ENCODE measurements around the gene ANXA5. TPM values are rescaled to one million over a fixed set of nuclear protein-coding genes. Genes with fewer than 3 reads are reported as not detected.

The ANXA5 gene
- total RNA-seq, 1 experiment from 2014 or later = 230 TPM

DNA sequence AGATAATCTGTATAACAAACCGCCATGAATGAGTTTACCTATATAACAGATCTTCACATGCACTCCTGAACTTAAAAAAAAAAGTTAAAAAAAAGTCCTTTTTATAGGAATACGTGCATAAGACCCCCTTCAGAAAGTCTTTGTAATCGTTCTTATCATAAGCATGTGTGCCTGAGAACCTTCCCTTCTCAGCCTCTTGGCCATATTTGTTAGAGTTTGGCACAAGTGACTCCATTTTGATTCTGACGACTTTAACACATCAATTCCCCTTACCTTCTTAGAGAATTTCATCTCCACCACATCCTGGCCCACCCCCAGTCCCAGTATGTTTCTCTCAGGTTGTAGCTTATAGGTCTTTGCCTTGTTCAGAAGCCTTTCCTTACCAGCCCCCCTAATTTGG lies 16.0 kb upstream of the ANXA5 start:
- Histone ChIP-seq H2AFZ (no peak overlapping the region), H3K79me2 (ENCODE audit: low read depth) (no peaks in the 10 kb centered on the region), H4K20me1 (ENCODE audit: insufficient read depth) (no peaks in the 10 kb centered on the region), H3F3A (ENCODE audit: insufficient read depth, low read depth) (peaks cover 19% of the 10 kb centered on the region), H3K36me3 (ENCODE audit: low read depth) (no peaks in the 10 kb centered on the region), H3K27me3 (ENCODE audit: insufficient read depth, low read depth) (no peaks in the 10 kb centered on the region), H3K4me1 (replicated peaks; ENCODE audit: insufficient read depth) (peaks cover 42% of the 10 kb centered on the region), H3K9me2 (ENCODE audit: insufficient read depth) (no peaks in the 10 kb centered on the region), H3K4me2 (no peak overlapping the region), H3K9me3 (ENCODE audit: insufficient read depth, low read depth) (no peaks in the 10 kb centered on the region; the same call in 1 of the 2 replicates), H3K4me3 (no peak overlapping the region), H3K27ac (no peak overlapping the region)
- intact Hi-C loops (cut with micrococcal nuclease; ENCODE audit: unreplicated experiment) = no loop called here
- DNase-seq = no peak
- POLR2A ChIA-PET (ENCODE audit: unreplicated experiment) = no interaction called here
- BruUV-seq (replicated peaks) = no TSS peak
- no peak for TF ChIP-seq EZH2 (IDR thresholded peaks at IDR 0.05; ENCODE audit: low read depth)
- TF ChIP-seq, protein P1, sequence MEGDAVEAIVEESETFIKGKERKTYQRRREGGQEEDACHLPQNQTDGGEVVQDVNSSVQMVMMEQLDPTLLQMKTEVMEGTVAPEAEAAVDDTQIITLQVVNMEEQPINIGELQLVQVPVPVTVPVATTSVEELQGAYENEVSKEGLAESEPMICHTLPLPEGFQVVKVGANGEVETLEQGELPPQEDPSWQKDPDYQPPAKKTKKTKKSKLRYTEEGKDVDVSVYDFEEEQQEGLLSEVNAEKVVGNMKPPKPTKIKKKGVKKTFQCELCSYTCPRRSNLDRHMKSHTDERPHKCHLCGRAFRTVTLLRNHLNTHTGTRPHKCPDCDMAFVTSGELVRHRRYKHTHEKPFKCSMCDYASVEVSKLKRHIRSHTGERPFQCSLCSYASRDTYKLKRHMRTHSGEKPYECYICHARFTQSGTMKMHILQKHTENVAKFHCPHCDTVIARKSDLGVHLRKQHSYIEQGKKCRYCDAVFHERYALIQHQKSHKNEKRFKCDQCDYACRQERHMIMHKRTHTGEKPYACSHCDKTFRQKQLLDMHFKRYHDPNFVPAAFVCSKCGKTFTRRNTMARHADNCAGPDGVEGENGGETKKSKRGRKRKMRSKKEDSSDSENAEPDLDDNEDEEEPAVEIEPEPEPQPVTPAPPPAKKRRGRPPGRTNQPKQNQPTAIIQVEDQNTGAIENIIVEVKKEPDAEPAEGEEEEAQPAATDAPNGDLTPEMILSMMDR (conservative IDR thresholded peaks at IDR 0.05) = no peak
- CTCF ChIA-PET = no interaction called here

DNA sequence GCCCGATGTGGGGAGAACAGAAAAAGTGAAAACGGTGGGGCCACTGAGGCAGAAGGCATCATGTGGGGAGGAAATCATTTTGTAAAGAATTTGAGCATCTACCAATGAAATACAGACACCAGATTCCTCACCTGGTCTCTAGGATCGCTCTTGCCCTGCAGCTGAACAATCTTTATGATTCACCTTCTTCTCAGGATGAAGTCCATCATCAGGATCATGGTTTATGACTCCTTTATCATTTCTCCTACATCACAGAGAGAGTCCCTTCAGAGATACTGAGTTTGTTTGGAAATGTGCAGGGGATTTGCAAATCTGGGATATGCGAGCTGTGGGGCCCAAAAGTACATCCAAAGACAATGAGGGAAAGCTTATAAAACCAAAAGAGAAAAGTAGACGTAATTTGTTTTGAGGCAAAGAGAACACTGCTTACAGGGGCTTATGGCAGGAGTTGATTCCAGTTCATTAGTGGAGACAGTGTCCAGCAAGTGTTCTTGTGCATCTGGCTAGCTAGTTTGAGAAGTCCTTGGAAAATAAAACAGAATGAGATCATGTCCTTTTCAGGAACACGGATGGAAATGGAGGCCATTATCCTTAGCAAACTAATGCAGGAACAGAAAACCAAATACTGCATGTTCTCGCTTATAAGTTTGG lies 15.3 kb upstream of the ANXA5 start:
- DNase-seq = no peak
- Histone ChIP-seq H3K27me3 (ENCODE audit: insufficient read depth, low read depth) (no peaks in the 10 kb centered on the region), H3F3A (ENCODE audit: insufficient read depth, low read depth) (peaks cover 19% of the 10 kb centered on the region), H3K36me3 (ENCODE audit: low read depth) (no peaks in the 10 kb centered on the region), H3K4me3 (peak overlapping the region; percentile 52; the same call in 1 of the 2 replicates), H3K27ac (peak overlapping the region; percentile 72), H4K20me1 (ENCODE audit: insufficient read depth) (no peaks in the 10 kb centered on the region), H3K79me2 (ENCODE audit: low read depth) (no peaks in the 10 kb centered on the region), H3K9me2 (ENCODE audit: insufficient read depth) (no peaks in the 10 kb centered on the region), H3K4me2 (peak overlapping the region; percentile 84), H3K9me3 (ENCODE audit: insufficient read depth, low read depth) (no peaks in the 10 kb centered on the region; the same call in 1 of the 2 replicates), H2AFZ (peak overlapping the region; percentile 93), H3K4me1 (replicated peaks; ENCODE audit: insufficient read depth) (peaks cover 46% of the 10 kb centered on the region)
- intact Hi-C loops (cut with micrococcal nuclease; ENCODE audit: unreplicated experiment) = no loop called here
- TF ChIP-seq, protein P1 (conservative IDR thresholded peaks at IDR 0.05) = no peak
- no peak for TF ChIP-seq EZH2 (IDR thresholded peaks at IDR 0.05; ENCODE audit: low read depth)
- CTCF ChIA-PET = interaction anchor here (1.1 kb wide), 1 partner anchor 22 kb away, joined by 3 read pairs; no protein-coding TSS in a partner anchor
- POLR2A ChIA-PET (ENCODE audit: unreplicated experiment) = interaction anchor here (0.6 kb wide), 1 partner anchor 13 kb away, joined by 8 read pairs; no protein-coding TSS in a partner anchor
- TSS peak; percentile 66 for BruUV-seq (replicated peaks)

DNA sequence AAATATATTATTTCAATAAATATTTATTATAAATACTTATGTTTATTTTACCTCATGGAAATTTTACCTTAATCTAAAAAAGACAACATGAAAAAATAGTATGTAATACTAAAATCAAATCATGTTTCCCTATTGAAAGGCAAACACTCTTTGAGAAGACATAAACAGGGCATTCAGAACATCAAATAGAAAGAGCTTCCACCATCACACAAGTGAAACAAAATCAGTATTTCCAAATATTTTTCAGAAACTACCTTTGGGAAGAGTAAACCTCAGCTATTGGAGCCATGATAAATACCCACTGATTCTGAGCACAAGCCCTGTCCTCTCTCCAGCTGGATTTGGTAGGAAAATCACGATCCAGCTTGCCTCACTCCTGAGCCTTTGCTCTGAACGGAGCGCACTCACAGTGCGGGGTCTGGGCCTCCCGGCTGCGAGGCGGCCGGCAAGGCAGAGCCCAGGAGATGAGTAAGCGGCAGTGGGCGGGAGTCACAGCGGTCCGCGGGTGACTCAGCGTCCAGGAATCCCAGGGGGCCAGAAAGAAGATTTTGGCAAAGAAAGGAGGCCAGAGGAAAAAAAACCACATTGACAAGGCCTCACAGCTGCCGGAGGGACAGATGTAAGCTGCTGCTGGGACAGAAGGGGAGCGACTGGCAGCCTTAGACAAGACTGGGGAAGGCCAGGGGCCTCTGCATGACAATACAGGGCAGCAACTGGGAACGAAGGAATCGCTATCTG lies 14.7 kb upstream of the ANXA5 start:
- peak overlapping the region; percentile 93 for H2AFZ ChIP-seq
- H3K4me2 ChIP-seq = peak overlapping the region; percentile 84
- intact Hi-C loops (cut with micrococcal nuclease; ENCODE audit: unreplicated experiment) = no loop called here
- TSS peak; percentile 73 for BruUV-seq (replicated peaks)
- H3K4me3 ChIP-seq = peak overlapping the region; percentile 52
- H4K20me1 ChIP-seq (ENCODE audit: insufficient read depth) = no peaks in the 10 kb centered on the region
- H3K9me2 ChIP-seq (ENCODE audit: insufficient read depth) = no peaks in the 10 kb centered on the region
- H3F3A ChIP-seq (ENCODE audit: insufficient read depth, low read depth) = peaks cover 19% of the 10 kb centered on the region
- no peak for TF ChIP-seq EZH2 (IDR thresholded peaks at IDR 0.05; ENCODE audit: low read depth)
- TF ChIP-seq, protein P1 (conservative IDR thresholded peaks at IDR 0.05) = no peak
- H3K9me3 ChIP-seq (ENCODE audit: insufficient read depth, low read depth) = no peaks in the 10 kb centered on the region; the same call in 1 of the 2 replicates
- no peaks in the 10 kb centered on the region for H3K79me2 ChIP-seq (ENCODE audit: low read depth)
- no peaks in the 10 kb centered on the region for H3K36me3 ChIP-seq (ENCODE audit: low read depth)
- peak; percentile 86 for DNase-seq
- CTCF ChIA-PET = interaction anchor here (1.1 kb wide), 1 partner anchor 23 kb away, joined by 3 read pairs; no protein-coding TSS in a partner anchor
- POLR2A ChIA-PET (ENCODE audit: unreplicated experiment) = interaction anchor here (0.6 to 0.7 kb wide), 2 partner anchors 14 to 98 kb away, joined by 5 to 8 read pairs; no protein-coding TSS in a partner anchor
- no peaks in the 10 kb centered on the region for H3K27me3 ChIP-seq (ENCODE audit: insufficient read depth, low read depth)
- H3K4me1 ChIP-seq (replicated peaks; ENCODE audit: insufficient read depth) = peaks cover 53% of the 10 kb centered on the region
- H3K27ac ChIP-seq = peak overlapping the region; percentile 72

Measured in PC-9 (cell line).